Measurements from ENCODE around the gene KRT79.
"Not testable (repeated sequence)": the region's sequence is repeated elsewhere in the genome, so short reads cannot be mapped to it uniquely, and the experiment has no call there.

The KRT79 gene

GRCh38 chr12:52833922-52834726, at the start of gene KRT79:
Gene KRT79, minus strand, starts transcription at chr12:52834311. Its CDS starts 51 bp downstream, at chr12:52834260.
- no peak for DNase-seq

- not testable (repeated sequence) for DNase-seq
Measured at GRCh38 chr12:52880499-52880898, 46.4 kb upstream of the KRT79 start.

GRCh38 chr12:52879394-52880351, 45.6 kb upstream of the KRT79 start:
- DNase-seq = peak; percentile 84

GRCh38 chr12:52878507-52879393, 44.6 kb upstream of the KRT79 start:
- no peak for DNase-seq

GRCh38 chr12:52877242-52877641, 43.1 kb upstream of the KRT79 start:
- no peak for DNase-seq

GRCh38 chr12:52876372-52876771, 42.3 kb upstream of the KRT79 start:
- DNase-seq = peak; percentile 43

- DNase-seq = no peak
Measured at GRCh38 chr12:52874573-52875435, 40.7 kb upstream of the KRT79 start.

- peak; percentile 78 for DNase-seq
Measured at GRCh38 chr12:52873832-52874572, 39.9 kb upstream of the KRT79 start.

- peak; percentile 72 for DNase-seq
Measured at GRCh38 chr12:52873513-52873831, 39.4 kb upstream of the KRT79 start.

- peak; percentile 6 for DNase-seq
Measured at GRCh38 chr12:52872644-52873389, 38.7 kb upstream of the KRT79 start.

- DNase-seq = no peak
Measured at GRCh38 chr12:52871291-52872039, 37.4 kb upstream of the KRT79 start.

GRCh38 chr12:52870361-52871290, 36.5 kb upstream of the KRT79 start:
- DNase-seq = peak; percentile 33

GRCh38 chr12:52867642-52868041, 33.5 kb upstream of the KRT79 start:
- DNase-seq = no peak

- no peak for DNase-seq
Measured at GRCh38 chr12:52867152-52867551, 33.0 kb upstream of the KRT79 start.

- peak; percentile 67 for DNase-seq
Measured at GRCh38 chr12:52865090-52865944, 31.2 kb upstream of the KRT79 start.

- no peak for DNase-seq
Measured at GRCh38 chr12:52862023-52862422, 27.9 kb upstream of the KRT79 start.

- DNase-seq = no peak
Measured at GRCh38 chr12:52861511-52861910, 27.4 kb upstream of the KRT79 start.
